T-cell (primary cell): ENCODE results near the gene NRF1. TPM values are rescaled to one million over a fixed set of nuclear protein-coding genes. Genes with fewer than 3 reads are reported as not detected.

Experiments used
- ATAC-seq, 4 experiments: fragments of 200-7000 bp in 3 of 4; fragments of 150-1000 bp in 1 of 4; cut with Tn5 transposase; replicated peaks in 1 of 4; 1 replicate in 3 of 4; 2 replicates in 1 of 4; pipeline ENCODE4 v1.10.0; 2021; ENCODE audit warnings: moderate library complexity in 3 of 4, mild to moderate bottlenecking in 2 of 4, moderate number of reproducible peaks in 1 of 4
- CTCF ChIA-PET, 2 donors: fragments of 300-600 bp; sonication (Branson Sonifier 250); formaldehyde crosslinking; loops; one replicate each; lab custom pipeline; 2022; ENCODE audit warnings: antibody characterized with exemption in 2 of 2; lab: Charles Lee
- POLR2A ChIA-PET, 2 donors: fragments of 300-600 bp; sonication (Branson Sonifier 250); formaldehyde crosslinking; loops; one replicate each; lab custom pipeline; 2022; ENCODE audit warnings: antibody characterized with exemption in 2 of 2; lab: Charles Lee
- DNase-seq, 35 experiments: peaks; one replicate each; pipeline versions ENCODE4 v3.0.0 to v3.0.0-alpha.2; 2013 to 2023
- H3K27ac ChIP-seq: one replicate; pipeline ENCODE4 v1.5.1; 2013; ENCODE audit warnings: low read length
- H3K27me3 ChIP-seq, 2 experiments: replicated peaks in 1 of 2; 1 replicate in 1 of 2; 2 replicates in 1 of 2; pipeline versions ENCODE4 v1.6.1 to v1.7.0; 2013; ENCODE audit warnings: low read length in 1 of 2, mixed read lengths in 1 of 2; ENCODE audit not compliant: control insufficient read depth in 2 of 2, insufficient read depth in 2 of 2; ENCODE audit errors: extremely low read depth in 1 of 2
- H3K36me3 ChIP-seq, 2 donors: 1 replicate in 1 of 2; 2 replicates in 1 of 2; pipeline versions ENCODE4 v1.6.1 to v1.7.0; 2013; ENCODE audit warnings: low read length in 1 of 2; ENCODE audit not compliant: control insufficient read depth in 2 of 2, insufficient read depth in 1 of 2; ENCODE audit errors: extremely low read depth in 1 of 2
- H3K4me1 ChIP-seq, 2 experiments: 1 replicate in 1 of 2; 2 replicates in 1 of 2; pipeline versions ENCODE4 v1.6.1 to v1.7.0; 2013; ENCODE audit warnings: low read length in 2 of 2, mixed read lengths in 1 of 2; ENCODE audit not compliant: insufficient read depth in 2 of 2, control insufficient read depth in 1 of 2; ENCODE audit errors: extremely low read depth in 1 of 2
- H3K4me3 ChIP-seq, 2 donors: 1 replicate in 1 of 2; 2 replicates in 1 of 2; pipeline versions ENCODE4 v1.5.1 to v1.7.0; 2013; ENCODE audit warnings: mild to moderate bottlenecking in 2 of 2, low read length in 1 of 2, moderate library complexity in 1 of 2; ENCODE audit not compliant: control insufficient read depth in 1 of 2; ENCODE audit errors: extremely low read depth in 1 of 2
- H3K9me3 ChIP-seq: 2 replicates; pipeline ENCODE4 v1.7.0; 2013
- H3K27ac Mint-ChIP-seq, 2 donors: one replicate each; pipeline ENCODE4 v1.8.0; 2020 to 2021; ENCODE audit warnings: mild to moderate bottlenecking in 2 of 2, mixed read lengths in 2 of 2
- H3K27me3 Mint-ChIP-seq, 2 donors: one replicate each; pipeline ENCODE4 v1.8.0; 2021 to 2022; ENCODE audit warnings: mixed read lengths in 2 of 2
- H3K36me3 Mint-ChIP-seq: one replicate; pipeline ENCODE4 v1.8.0; 2021; ENCODE audit warnings: mixed read lengths
- H3K4me1 Mint-ChIP-seq, 3 donors: one replicate each; pipeline ENCODE4 v1.8.0; 2020 to 2022; ENCODE audit warnings: mixed read lengths in 3 of 3, mild to moderate bottlenecking in 1 of 3
- H3K4me3 Mint-ChIP-seq, 3 donors: one replicate each; pipeline ENCODE4 v1.8.0; 2020 to 2022; ENCODE audit warnings: mild to moderate bottlenecking in 3 of 3, mixed read lengths in 3 of 3, moderate library complexity in 3 of 3
- H3K9me3 Mint-ChIP-seq, 3 donors: one replicate each; pipeline ENCODE4 v1.8.0; 2020 to 2022; ENCODE audit warnings: mixed read lengths in 3 of 3
- WGBS: methylation state at CpG from one replicate; pipeline ENCODE4 v1.1.5; 2013; ENCODE audit warnings: missing lambda C conversion rate; ENCODE audit not compliant: insufficient coverage; 5-methylcytosine and 5-hydroxymethylcytosine counted together
- total RNA-seq, 35 experiments: library from RNA in 6 of 35; stranded (reverse) in 6 of 35; fragments of 120-200 nt in 1 of 35; gene quantifications; one replicate each; pipeline versions ENCODE4 v1.2.1 to v1.2.4 and lab custom pipeline; 2013 to 2026

NRF1 gene
- total RNA-seq, 5 donors from 2014 or later (not counting 1 experiment from before 2014, with no cell fraction given) = 31.5 to 38.0 (median 35.6) TPM

DNA sequence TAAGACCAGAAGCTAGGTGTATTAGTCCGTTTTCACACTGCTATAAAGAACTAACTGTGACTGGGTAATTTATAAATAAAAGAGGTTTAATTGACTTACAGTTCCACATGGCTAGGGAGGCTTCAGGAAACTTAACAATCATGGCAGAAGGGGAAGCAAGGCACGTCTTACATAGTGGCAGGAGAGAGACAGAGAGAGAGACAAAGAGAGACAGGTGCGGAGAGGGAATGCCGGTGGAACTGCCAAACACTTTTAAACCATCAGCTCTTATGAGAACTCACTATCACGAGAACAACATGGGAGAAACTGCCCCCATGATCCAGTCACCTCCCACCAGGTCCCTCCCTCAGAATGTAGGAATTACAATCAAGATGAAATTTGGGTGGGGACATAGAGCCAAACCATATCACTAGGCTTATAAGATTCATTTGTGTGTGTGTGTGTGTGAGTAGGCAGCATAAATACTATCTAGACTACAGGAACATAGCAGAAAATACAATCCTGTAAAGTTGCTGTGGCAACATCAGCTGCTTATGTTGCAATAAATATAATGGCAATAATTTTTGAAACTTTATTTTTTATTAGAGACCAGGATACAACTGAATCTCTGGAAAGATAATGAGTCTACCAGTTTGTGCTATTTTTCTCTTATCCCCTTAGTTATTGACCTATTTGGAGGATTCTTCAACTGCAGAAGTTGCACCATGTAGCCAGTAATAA lies 77.1 kb downstream of the NRF1 start:
- no peaks in the 10 kb centered on the region for H3K27me3 Mint-ChIP-seq

DNA sequence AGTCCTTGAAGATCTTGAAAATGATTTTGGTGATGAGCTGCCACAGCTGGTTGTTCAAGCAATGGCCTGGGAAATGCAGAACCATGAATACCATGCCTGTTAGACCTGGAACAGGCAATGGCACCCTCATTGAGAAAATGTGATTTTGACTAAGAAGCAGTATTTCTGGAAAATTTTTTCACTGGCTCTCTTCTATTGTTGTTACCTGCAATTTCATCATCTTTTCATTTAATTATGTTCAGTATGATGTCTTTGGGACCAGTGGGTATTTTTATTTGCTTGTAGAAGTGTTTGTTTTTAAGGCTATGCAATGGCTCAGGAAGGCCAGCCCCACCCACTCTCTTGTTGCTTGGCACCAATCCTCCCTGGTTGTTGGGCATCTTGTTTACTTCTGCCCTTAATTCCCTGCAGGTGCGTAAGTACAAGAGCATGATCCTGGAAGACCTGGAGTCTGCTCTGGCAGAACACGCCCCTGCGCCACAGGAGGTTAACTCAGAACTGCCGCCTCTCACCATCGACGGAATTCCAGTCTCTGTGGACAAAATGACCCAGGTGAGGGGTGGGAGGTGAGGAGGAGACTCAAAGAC lies 78.6 kb downstream of the NRF1 start:
- no peaks in the 10 kb centered on the region for H3K9me3 ChIP-seq
- no peak overlapping the region for H3K27ac Mint-ChIP-seq
- ChIA-PET CTCF (no interaction called here), POLR2A (no interaction called here)
- H3K4me3 ChIP-seq = no peak overlapping the region
- H3K27me3 ChIP-seq = no peaks in the 10 kb centered on the region
- no peaks in the 10 kb centered on the region for H3K9me3 Mint-ChIP-seq
- H3K4me1 Mint-ChIP-seq = peaks cover 0 to 2% (median 0%) of the 10 kb centered on the region in 3 donors
- WGBS = 98% methylated on average over 6 of the region's 6 CpGs
- H3K4me3 Mint-ChIP-seq = no peak overlapping the region
- DNase-seq (no peak), ATAC-seq (no peak)
- peaks cover 8 to 53% of the 10 kb centered on the region in 2 donors for H3K36me3 ChIP-seq
- no peak overlapping the region for H3K27ac ChIP-seq
- H3K36me3 Mint-ChIP-seq = peaks cover 35% of the 10 kb centered on the region
- no peaks in the 10 kb centered on the region for H3K4me1 ChIP-seq
- H3K27me3 Mint-ChIP-seq = no peaks in the 10 kb centered on the region

More for the DNA sequence above, 77.1 kb downstream of the NRF1 start:
- ChIA-PET POLR2A (no interaction called here), CTCF (no interaction called here)
- H3K4me1 ChIP-seq = no peaks in the 10 kb centered on the region
- H3K4me3 ChIP-seq = no peak overlapping the region
- ATAC-seq = no peak
- WGBS = no CpG with 5 or more reads among the region's 5 CpGs
- H3K36me3 ChIP-seq = peaks cover 8 to 47% of the 10 kb centered on the region in 2 donors
- Mint-ChIP-seq H3K9me3 (no peaks in the 10 kb centered on the region), H3K27ac (no peak overlapping the region), H3K36me3 (peaks cover 35% of the 10 kb centered on the region), H3K4me1 (peaks cover under 1 to 7% (median 2%) of the 10 kb centered on the region in 3 donors), H3K4me3 (no peak overlapping the region)
- no peak for DNase-seq
- no peak overlapping the region for H3K27ac ChIP-seq
- H3K9me3 ChIP-seq = no peaks in the 10 kb centered on the region
- no peaks in the 10 kb centered on the region for H3K27me3 ChIP-seq

DNA sequence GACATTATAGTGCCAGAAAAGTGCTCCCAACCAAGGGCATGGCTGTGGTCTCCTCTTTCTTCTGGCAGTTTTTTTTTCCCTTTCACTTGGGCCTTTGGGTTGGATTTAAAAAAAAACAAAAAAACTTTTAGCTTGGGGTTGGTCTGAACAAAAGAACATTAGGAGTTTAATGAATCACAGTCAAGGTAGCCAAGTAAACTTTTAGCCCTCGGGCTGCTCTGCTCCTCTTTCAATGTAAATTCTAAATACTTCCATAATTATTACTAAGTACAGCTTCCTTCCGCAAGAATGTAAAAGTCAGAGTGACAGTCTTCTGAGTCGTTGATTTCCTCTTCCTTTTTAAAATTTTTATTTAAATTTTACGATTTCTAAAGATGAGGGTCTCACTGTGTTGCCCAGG lies 79.2 kb downstream of the NRF1 start:
- Mint-ChIP-seq H3K27me3 (no peaks in the 10 kb centered on the region), H3K36me3 (peaks cover 35% of the 10 kb centered on the region), H3K4me3 (no peak overlapping the region), H3K4me1 (peaks cover 0 to 2% (median 0%) of the 10 kb centered on the region in 3 donors), H3K27ac (no peak overlapping the region), H3K9me3 (no peaks in the 10 kb centered on the region)
- DNase-seq = no peak
- peaks cover 8 to 53% of the 10 kb centered on the region in 2 donors for H3K36me3 ChIP-seq
- POLR2A ChIA-PET = no interaction called here
- H3K9me3 ChIP-seq = no peaks in the 10 kb centered on the region
- no peak for ATAC-seq
- no peaks in the 10 kb centered on the region for H3K27me3 ChIP-seq
- CTCF ChIA-PET = interaction anchor here in 1 of 2 donors (0.7 kb wide), 1 partner anchor 161 kb away, joined by 4 read pairs; no protein-coding TSS in a partner anchor
- no peak overlapping the region for H3K27ac ChIP-seq
- 100% methylated on average over 4 of the region's 4 CpGs for whole genome bisulfite sequencing
- H3K4me3 ChIP-seq = no peak overlapping the region
- no peaks in the 10 kb centered on the region for H3K4me1 ChIP-seq

DNA sequence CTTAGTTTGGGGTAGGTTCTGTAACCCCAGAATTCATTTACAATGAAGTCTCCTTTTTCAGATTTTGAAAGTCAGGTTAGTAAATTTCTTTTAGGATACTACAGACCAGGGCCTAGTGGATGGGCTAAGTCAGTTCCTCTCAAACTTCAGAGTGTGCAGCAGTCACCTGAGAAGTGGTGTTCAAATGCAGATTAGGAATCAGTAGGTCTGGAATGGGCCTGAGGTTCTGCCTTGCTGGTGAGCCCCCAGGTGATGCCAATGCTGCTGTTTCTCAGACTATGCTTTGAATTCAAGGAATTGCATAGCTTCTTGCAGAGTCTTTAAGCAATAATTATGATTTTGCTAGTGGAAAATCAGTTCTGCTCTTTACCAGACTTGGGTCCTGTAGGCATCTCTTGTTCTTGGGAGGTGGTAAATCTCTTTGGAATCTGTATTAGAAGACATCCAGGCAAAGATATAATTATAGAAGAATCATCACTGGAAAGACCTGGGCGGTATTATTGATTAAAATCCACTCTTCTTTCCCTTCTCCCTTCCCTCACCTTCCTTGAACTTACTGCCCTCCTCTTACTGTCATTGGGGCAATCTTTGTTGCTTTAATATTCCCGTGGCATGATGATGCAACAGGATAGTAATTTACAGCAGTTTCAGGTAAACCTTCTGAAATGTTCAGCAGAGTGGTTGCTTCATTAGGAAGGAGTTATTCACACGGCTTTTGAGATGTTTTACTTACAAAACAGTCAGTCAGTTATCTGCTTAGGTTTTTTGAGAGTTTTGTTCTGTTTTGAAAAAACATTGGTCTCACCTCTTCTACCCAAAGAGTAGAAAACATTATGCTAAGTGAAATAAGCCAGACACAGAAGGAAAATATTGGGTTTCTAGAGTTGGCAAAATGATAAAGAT lies 87.2 kb downstream of the NRF1 start:
- WGBS = no CpG with 5 or more reads among the region's 3 CpGs

DNA sequence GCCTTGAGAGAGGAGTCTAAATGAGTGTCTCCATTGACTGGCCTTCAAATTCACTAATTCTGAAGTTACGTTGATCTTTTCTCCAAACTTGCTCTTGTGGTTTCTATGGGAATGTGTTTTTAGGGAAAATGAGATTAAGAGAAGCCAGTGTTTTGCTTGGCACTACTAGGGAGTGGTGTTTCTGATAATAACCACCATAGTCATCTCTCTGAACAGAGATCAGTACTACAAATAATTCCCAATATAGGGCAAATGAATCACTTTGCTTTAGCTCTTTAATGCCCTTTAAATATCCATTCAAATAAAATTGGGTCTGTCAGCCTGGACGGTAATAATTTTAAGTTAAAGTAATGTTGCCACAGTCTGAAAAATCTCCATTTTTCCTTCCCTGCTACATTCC lies 90.8 kb downstream of the NRF1 start:
- Mint-ChIP-seq H3K36me3 (peaks cover 25% of the 10 kb centered on the region), H3K9me3 (no peaks in the 10 kb centered on the region), H3K4me3 (no peak overlapping the region), H3K4me1 (peaks cover 17 to 30% (median 19%) of the 10 kb centered on the region in 3 donors), H3K27me3 (no peaks in the 10 kb centered on the region), H3K27ac (no peak overlapping the region)
- CTCF ChIA-PET = no interaction called here
- no peak for DNase-seq
- Histone ChIP-seq H3K4me3 (no peak overlapping the region), H3K36me3 (peaks cover 0 to 10% of the 10 kb centered on the region in 2 donors), H3K4me1 (no peaks in the 10 kb centered on the region), H3K27me3 (no peaks in the 10 kb centered on the region), H3K27ac (no peak overlapping the region), H3K9me3 (no peaks in the 10 kb centered on the region)
- WGBS = no CpG with 5 or more reads among the region's 2 CpGs
- no peak for ATAC-seq
- POLR2A ChIA-PET = no interaction called here

More for the DNA sequence above, 87.2 kb downstream of the NRF1 start:
- peaks cover 19% of the 10 kb centered on the region for H3K36me3 Mint-ChIP-seq
- ChIA-PET POLR2A (interaction anchor here in 1 of 2 donors (1.1 kb wide), 1 partner anchor 312 kb away, joined by 11 read pairs; no protein-coding TSS in a partner anchor), CTCF (no interaction called here)
- ATAC-seq (no peak), DNase-seq (no peak)
- peaks cover under 1 to 9% (median 2%) of the 10 kb centered on the region in 3 donors for H3K4me1 Mint-ChIP-seq
- H3K4me1 ChIP-seq = no peaks in the 10 kb centered on the region
- H3K27me3 ChIP-seq = no peaks in the 10 kb centered on the region
- H3K27me3 Mint-ChIP-seq = no peaks in the 10 kb centered on the region
- no peak overlapping the region for H3K4me3 ChIP-seq
- no peaks in the 10 kb centered on the region for H3K9me3 ChIP-seq
- H3K27ac Mint-ChIP-seq = no peak overlapping the region
- peaks cover 0 to 7% of the 10 kb centered on the region in 2 donors for H3K36me3 ChIP-seq
- no peak overlapping the region for H3K4me3 Mint-ChIP-seq
- H3K27ac ChIP-seq = no peak overlapping the region
- H3K9me3 Mint-ChIP-seq = no peaks in the 10 kb centered on the region

DNA sequence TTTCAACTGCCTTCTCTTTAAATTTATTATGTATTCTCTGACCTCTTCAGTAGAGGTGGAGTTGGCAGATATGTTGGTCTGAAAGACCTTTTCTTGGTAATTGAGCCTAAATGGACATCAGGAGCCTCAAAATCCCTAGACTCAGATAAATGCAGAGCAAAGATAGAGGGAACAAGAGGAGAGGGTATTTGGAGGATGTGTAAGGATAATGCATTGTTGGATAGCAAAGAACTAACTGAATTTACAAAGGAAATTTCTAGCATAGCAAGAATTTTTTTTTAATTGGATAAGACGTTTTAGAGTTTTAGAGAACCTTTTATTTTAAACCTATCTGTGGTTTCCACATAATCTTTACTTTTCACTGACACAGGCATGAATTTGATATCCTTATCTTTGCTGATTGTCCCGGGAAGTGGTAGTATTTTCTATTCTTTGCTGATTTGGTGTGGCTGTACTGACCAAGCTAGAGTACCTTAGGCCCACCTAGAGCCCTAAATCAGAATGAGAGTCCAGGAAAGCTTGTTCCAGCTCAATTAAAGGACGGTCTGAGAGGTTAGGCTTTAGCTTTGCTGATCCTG lies 91.3 kb downstream of the NRF1 start:
- H3K9me3 ChIP-seq = no peaks in the 10 kb centered on the region
- H3K27ac ChIP-seq = no peak overlapping the region
- H3K4me3 Mint-ChIP-seq = no peak overlapping the region
- H3K4me1 ChIP-seq = no peaks in the 10 kb centered on the region
- no peaks in the 10 kb centered on the region for H3K27me3 ChIP-seq
- CTCF ChIA-PET = no interaction called here
- H3K36me3 Mint-ChIP-seq = peaks cover 24% of the 10 kb centered on the region
- WGBS = no CpG with 5 or more reads among the region's 3 CpGs
- H3K4me1 Mint-ChIP-seq = peaks cover 21 to 35% (median 23%) of the 10 kb centered on the region in 3 donors
- no peak overlapping the region for H3K4me3 ChIP-seq
- POLR2A ChIA-PET = no interaction called here
- peaks cover 0 to 9% of the 10 kb centered on the region in 2 donors for H3K36me3 ChIP-seq
- ATAC-seq (no peak), DNase-seq (no peak)
- H3K9me3 Mint-ChIP-seq = no peaks in the 10 kb centered on the region
- no peaks in the 10 kb centered on the region for H3K27me3 Mint-ChIP-seq
- H3K27ac Mint-ChIP-seq = no peak overlapping the region
